Measurements from ENCODE around the gene CELA3B.

CELA3B gene

GRCh38 chr1:21951226-21951870 lies 25.5 kb upstream of the CELA3B start:
- Histone ChIP-seq H3K27me3 (ENCODE audit: insufficient read depth, poor library complexity, severe bottlenecking) (no peaks in the 10 kb centered on the region), H3K4me3 (replicated peaks; ENCODE audit: insufficient read depth, low read length) (no peak overlapping the region), H3K27ac (replicated peaks) (no peak overlapping the region)
- DNase-seq (ENCODE audit: low read depth in 1 of 2, low spot score in 1 of 2), result no peak
- TF ChIP-seq CTCF (IDR thresholded peaks at IDR 0.05; ENCODE audit: insufficient read depth, low read length), result no peak

DNA sequence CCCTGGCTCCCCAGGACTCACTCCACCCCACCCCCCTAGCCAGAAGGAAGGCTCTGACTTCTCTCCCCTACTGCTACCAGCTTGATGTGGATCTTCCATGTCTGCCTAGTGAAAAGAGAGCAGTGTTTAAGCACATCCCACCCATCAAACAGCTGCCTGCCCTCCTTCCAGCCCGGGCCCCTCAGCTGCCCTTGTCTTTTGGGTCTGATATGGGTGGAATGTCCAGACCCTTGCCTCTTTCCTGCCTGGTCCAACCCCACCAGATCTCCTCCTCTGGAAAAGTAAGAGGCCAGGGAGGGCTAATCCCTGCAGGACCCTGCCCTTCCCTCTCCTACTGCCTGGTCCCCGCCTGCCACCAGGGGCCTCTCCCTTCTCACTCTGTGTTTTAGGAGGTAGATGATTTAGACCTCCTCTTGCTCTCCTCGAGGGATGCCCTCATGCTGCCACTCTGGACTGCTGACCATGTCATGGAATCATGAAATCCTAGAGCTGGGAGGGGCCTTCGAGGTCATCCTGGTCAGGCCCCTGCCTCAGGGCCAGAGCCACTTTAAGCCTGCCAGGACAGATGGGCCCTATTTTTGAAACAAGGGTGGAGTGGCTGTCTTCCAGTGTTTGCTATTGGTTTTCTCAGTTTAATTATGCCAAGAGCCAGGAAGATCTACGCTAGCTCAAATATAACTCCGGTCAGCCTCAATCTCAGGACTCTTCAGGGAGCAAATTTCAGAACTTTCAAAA lies 23.9 kb upstream of the CELA3B start:
- TF ChIP-seq POLR2AphosphoS5 (IDR thresholded peaks at IDR 0.05; ENCODE audit: low read depth) (no peak), REST (IDR thresholded peaks at IDR 0.05; ENCODE audit: insufficient replicate concordance, low read depth) (no peak), CTCF (IDR thresholded peaks at IDR 0.05; ENCODE audit: insufficient read depth, low read length) (no peak), SPI1 (IDR thresholded peaks at IDR 0.05; ENCODE audit: borderline replicate concordance, low read depth) (no peak), GABPA (IDR thresholded peaks at IDR 0.05; ENCODE audit: low read depth) (no peak)
- Histone ChIP-seq H3K27me3 (ENCODE audit: insufficient read depth, poor library complexity, severe bottlenecking) (no peaks in the 10 kb centered on the region), H3K27ac (replicated peaks) (no peak overlapping the region), H3K4me3 (replicated peaks; ENCODE audit: insufficient read depth, low read length) (no peak overlapping the region)
- DNase-seq (ENCODE audit: low read depth in 1 of 2, low spot score in 1 of 2), result no peak

GRCh38 chr1:21955058-21955457 lies 21.8 kb upstream of the CELA3B start:
- Histone ChIP-seq H3K27ac (replicated peaks) (no peak overlapping the region), H3K27me3 (ENCODE audit: insufficient read depth, poor library complexity, severe bottlenecking) (no peaks in the 10 kb centered on the region), H3K4me3 (replicated peaks; ENCODE audit: insufficient read depth, low read length) (no peak overlapping the region)
- no peak for DNase-seq (ENCODE audit: low read depth in 1 of 2, low spot score in 1 of 2)
- no peak for TF ChIP-seq GABPA (IDR thresholded peaks at IDR 0.05; ENCODE audit: low read depth)
- TF ChIP-seq POLR2AphosphoS5 (IDR thresholded peaks at IDR 0.05; ENCODE audit: low read depth), result no peak
- TF ChIP-seq REST (IDR thresholded peaks at IDR 0.05; ENCODE audit: insufficient replicate concordance, low read depth), result no peak
- TF ChIP-seq CTCF (IDR thresholded peaks at IDR 0.05; ENCODE audit: insufficient read depth, low read length), result no peak
- no peak for TF ChIP-seq SPI1 (IDR thresholded peaks at IDR 0.05; ENCODE audit: borderline replicate concordance, low read depth)
